Esophagus mucosa (tissue), 1 donor: Measurements from ENCODE around the gene GJC1. TPM values are rescaled to one million over a fixed set of nuclear protein-coding genes. Genes with fewer than 3 reads are reported as not detected.

Source experiments
- ATAC-seq: fragments of 200-7000 bp; cut with Tn5 transposase; one replicate; pipeline ENCODE4 v1.9.1; 2020
- total RNA-seq: library from RNA; stranded (reverse); gene quantifications from one replicate; pipeline ENCODE4 v1.2.4, GENCODE V29; 2023
- donor health status: DM: yes; HTN: yes; CAD: no.

Gene GJC1
- total RNA-seq, 1 donor from 2014 or later = 1.4 TPM

- ATAC-seq = no peak
These were observed 31.7 kb downstream of the GJC1 start for GRCh38 chr17:44798356-44798755.

GRCh38 chr17:44797802-44798201 lies 32.3 kb downstream of the GJC1 start:
- ATAC-seq = no peak

- no peak for ATAC-seq
These were observed 33.4 kb downstream of the GJC1 start for GRCh38 chr17:44796731-44797130.

- no peak for ATAC-seq
These were observed 34.2 kb downstream of the GJC1 start for GRCh38 chr17:44795928-44796327.

GRCh38 chr17:44795421-44795820 lies 34.7 kb downstream of the GJC1 start:
- ATAC-seq = no peak

GRCh38 chr17:44794851-44795413 lies 35.2 kb downstream of the GJC1 start:
- ATAC-seq = peak; percentile 65

- no peak for ATAC-seq
These were observed 35.9 kb downstream of the GJC1 start for GRCh38 chr17:44793885-44794842.

- ATAC-seq = no peak
These were observed 37.8 kb downstream of the GJC1 start for GRCh38 chr17:44792276-44792675.

GRCh38 chr17:44788139-44788538 lies 41.9 kb downstream of the GJC1 start:
- no peak for ATAC-seq

GRCh38 chr17:44787271-44787940 lies 42.7 kb downstream of the GJC1 start:
- no peak for ATAC-seq

GRCh38 chr17:44786551-44787081 lies 43.5 kb downstream of the GJC1 start:
- ATAC-seq = no peak

- ATAC-seq = no peak
These were observed 44.2 kb downstream of the GJC1 start for GRCh38 chr17:44785921-44786320.

- no peak for ATAC-seq
These were observed 47.7 kb downstream of the GJC1 start for GRCh38 chr17:44782326-44782850.

- ATAC-seq = peak; percentile 12
These were observed 48.3 kb downstream of the GJC1 start for GRCh38 chr17:44781551-44782325.

GRCh38 chr17:44780845-44781480 lies 49.1 kb downstream of the GJC1 start:
- no peak for ATAC-seq

GRCh38 chr17:44780161-44780560 lies 49.9 kb downstream of the GJC1 start:
- ATAC-seq = no peak

- peak; percentile 25 for ATAC-seq
These were observed 50.7 kb downstream of the GJC1 start for GRCh38 chr17:44779211-44780025.

- ATAC-seq = no peak
These were observed 51.4 kb downstream of the GJC1 start for GRCh38 chr17:44778656-44779210.

GRCh38 chr17:44777394-44778348 lies 52.4 kb downstream of the GJC1 start:
- no peak for ATAC-seq
